Natural killer cell treated with Interleukin-12 subunit alpha and Interleukin-12 subunit beta and Interleukin-15 and Interleukin-18, amount 100 ng/mL, for 72 hours (primary cell): ENCODE measurements around the gene TMPRSS9. TPM values are rescaled to one million over a fixed set of nuclear protein-coding genes. Genes with fewer than 3 reads are reported as not detected.
"Not testable (repeated sequence)": the region's sequence is repeated elsewhere in the genome, so short reads cannot be mapped to it uniquely, and the experiment has no call there.

Experiments used
- ATAC-seq, 2 donors: fragments of 150-1000 bp; cut with Tn5 transposase in 1 of 2; sonication (Bioruptor Pico), chemical (Tn5 transposase) in 1 of 2; 2 replicates each; pipeline ENCODE4 v1.10.0; 2021
- DNase-seq: peaks from one replicate; pipeline ENCODE4 v3.0.0; 2022; ENCODE audit warnings: low spot score
- H3K27ac Mint-ChIP-seq, 2 donors: 1 replicate in 1 of 2; 2 replicates in 1 of 2; pipeline ENCODE4 v1.8.0; 2022; ENCODE audit warnings: mixed read lengths in 2 of 2, mild to moderate bottlenecking in 1 of 2, moderate library complexity in 1 of 2
- H3K27me3 Mint-ChIP-seq, 2 donors: 1 replicate in 1 of 2; 2 replicates in 1 of 2; pipeline ENCODE4 v1.8.0; 2022; ENCODE audit warnings: mixed read lengths in 2 of 2
- H3K36me3 Mint-ChIP-seq: one replicate; pipeline ENCODE4 v1.8.0; 2022; ENCODE audit warnings: mixed read lengths
- H3K4me1 Mint-ChIP-seq, 2 donors: 1 replicate in 1 of 2; 2 replicates in 1 of 2; pipeline ENCODE4 v1.8.0; 2022; ENCODE audit warnings: low read depth in 2 of 2, mixed read lengths in 2 of 2, mild to moderate bottlenecking in 1 of 2
- H3K4me3 Mint-ChIP-seq: one replicate; pipeline ENCODE4 v1.8.0; 2022; ENCODE audit warnings: mixed read lengths
- H3K9me3 Mint-ChIP-seq: 2 replicates; pipeline ENCODE4 v1.8.0; 2022; ENCODE audit warnings: mixed read lengths
- total RNA-seq, 2 donors: library from RNA; stranded (reverse); gene quantifications; one replicate each; pipeline ENCODE4 v1.2.3, GENCODE V29; 2022

The TMPRSS9 gene
- total RNA-seq, 2 donors from 2014 or later: not detected

DNA sequence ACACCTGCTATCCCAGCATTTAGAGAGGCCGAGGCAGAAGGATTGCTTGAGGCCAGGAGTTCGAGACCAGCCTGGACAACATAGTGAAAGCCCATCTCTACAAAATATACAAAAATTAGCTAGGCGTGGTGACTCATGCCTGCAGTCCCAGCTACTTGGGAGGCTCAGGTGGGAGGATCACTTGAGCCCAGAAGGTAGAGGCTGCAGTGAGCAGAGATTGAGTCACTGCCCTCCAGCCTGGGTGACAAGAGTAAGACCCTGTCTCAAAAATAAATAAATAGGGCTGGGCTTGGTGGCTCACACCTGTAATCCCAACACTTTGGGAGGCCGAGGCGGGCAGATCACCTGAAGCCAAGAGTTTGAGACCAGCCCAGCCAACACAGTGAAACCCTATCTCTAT, 103.6 kb downstream of the TMPRSS9 start:
- not testable (repeated sequence) for H3K36me3 Mint-ChIP-seq, H3K27me3 Mint-ChIP-seq, ATAC-seq, H3K4me3 Mint-ChIP-seq, H3K27ac Mint-ChIP-seq, DNase-seq, H3K4me1 Mint-ChIP-seq, H3K9me3 Mint-ChIP-seq

- Mint-ChIP-seq H3K27ac (no peak overlapping the region), H3K4me3 (no peak overlapping the region), H3K9me3 (no peaks in the 10 kb centered on the region), H3K4me1 (peaks cover 8 to 9% of the 10 kb centered on the region in 2 donors), H3K27me3 (no peaks in the 10 kb centered on the region), H3K36me3 (no peaks in the 10 kb centered on the region)
- no peak for ATAC-seq
- DNase-seq: no peak
These were observed 104.3 kb downstream of the TMPRSS9 start for GRCh38 chr19:2464389-2464788.

GRCh38 chr19:2468596-2468995, 108.5 kb downstream of the TMPRSS9 start:
- Mint-ChIP-seq H3K27me3 (no peaks in the 10 kb centered on the region), H3K4me1 (peaks cover 0 to 8% of the 10 kb centered on the region in 2 donors), H3K4me3 (no peak overlapping the region), H3K36me3 (no peaks in the 10 kb centered on the region), H3K9me3 (no peaks in the 10 kb centered on the region), H3K27ac (no peak overlapping the region)
- no peak for ATAC-seq
- no peak for DNase-seq

DNA sequence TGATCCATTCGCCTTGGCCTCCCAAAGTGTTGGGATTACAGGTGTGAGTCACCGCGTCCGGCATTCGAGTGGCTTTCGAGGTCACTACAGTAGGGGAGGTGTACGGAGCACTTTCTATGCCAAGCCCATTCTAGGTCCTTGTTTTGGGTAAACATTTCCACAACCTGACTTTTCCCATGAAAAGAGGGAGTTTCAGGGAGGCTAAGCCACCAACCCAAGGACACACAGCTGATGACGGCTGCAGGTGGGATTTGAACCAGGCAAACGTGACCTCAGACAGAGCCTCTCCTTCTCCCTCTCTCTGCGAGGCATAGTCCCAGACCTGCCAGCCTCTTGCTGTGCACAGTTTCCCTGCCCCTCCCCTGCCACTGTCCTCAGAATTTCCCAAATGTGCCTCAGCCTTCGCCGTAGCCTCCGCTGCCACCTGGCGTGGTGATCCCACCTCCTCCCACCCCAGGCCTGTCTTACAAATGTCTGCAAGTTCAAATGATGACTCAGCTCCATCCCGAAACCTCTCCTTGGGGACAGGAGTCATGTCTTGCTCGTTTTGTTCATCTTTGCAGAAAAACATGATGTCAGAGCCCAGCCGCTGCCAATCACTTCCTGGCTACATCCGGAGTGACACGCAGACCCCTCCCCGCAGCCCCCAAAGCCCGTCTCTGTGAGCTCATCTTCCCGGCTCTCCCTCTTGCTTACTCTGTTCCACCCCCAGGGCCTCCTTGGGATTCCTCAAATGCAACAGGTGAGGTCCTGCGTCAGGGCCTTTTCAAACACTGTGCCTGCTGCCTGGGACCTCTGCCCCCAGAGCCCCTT, 109.2 kb downstream of the TMPRSS9 start:
- Mint-ChIP-seq H3K27me3 (no peaks in the 10 kb centered on the region), H3K9me3 (no peaks in the 10 kb centered on the region), H3K4me3 (no peak overlapping the region), H3K27ac (no peak overlapping the region), H3K36me3 (no peaks in the 10 kb centered on the region), H3K4me1 (peaks cover 0 to 8% of the 10 kb centered on the region in 2 donors)
- peak in 1 of 2 donors; percentile 45 for ATAC-seq
- no peak for DNase-seq

GRCh38 chr19:2469915-2470200, 109.8 kb downstream of the TMPRSS9 start:
- not testable (repeated sequence) for H3K4me1 Mint-ChIP-seq, H3K4me3 Mint-ChIP-seq, DNase-seq, ATAC-seq, H3K9me3 Mint-ChIP-seq, H3K27me3 Mint-ChIP-seq, H3K36me3 Mint-ChIP-seq, H3K27ac Mint-ChIP-seq

DNA sequence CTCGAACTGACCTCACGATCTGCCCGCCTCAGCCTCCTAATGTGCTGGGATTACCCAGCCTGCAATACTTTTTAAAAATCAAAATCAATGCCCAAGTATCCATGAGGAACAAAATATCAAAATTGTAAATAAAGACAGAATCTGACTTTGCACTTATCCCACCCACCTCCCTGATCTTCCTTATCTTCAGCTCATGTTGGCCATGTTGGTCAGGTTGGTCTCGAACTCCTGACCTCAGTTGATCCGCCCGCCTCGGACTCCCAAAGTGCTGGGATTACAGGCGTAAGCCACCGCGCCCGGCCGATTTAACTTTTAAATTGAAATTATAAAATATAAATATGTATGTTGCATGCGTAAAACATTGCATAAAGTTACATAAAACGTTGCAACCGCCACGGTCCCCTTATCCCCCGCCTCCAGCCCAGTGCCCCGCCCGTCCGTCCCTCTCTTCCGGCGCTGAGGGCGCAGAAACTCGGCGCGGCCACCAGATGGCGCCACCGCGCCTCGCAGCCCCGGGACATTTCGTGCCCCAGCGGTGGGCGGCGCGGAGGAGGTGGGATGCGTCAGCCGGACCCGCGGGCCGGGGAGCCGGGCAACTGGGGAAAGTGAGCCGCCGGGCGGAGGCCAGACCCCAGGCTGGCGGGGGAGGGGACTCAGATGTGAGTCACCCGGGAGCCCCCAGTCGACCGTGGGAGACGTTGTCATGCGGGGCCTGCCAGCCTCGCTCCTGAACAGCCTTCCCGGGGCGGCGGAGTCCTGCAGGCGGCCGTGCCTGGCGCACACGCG, 114.4 kb downstream of the TMPRSS9 start:
- peak overlapping the region; percentile 99 for H3K4me3 Mint-ChIP-seq
- H3K9me3 Mint-ChIP-seq: no peaks in the 10 kb centered on the region
- DNase-seq: peak; percentile 96
- peaks cover 10 to 32% of the 10 kb centered on the region in 2 donors for H3K4me1 Mint-ChIP-seq
- no peaks in the 10 kb centered on the region for H3K27me3 Mint-ChIP-seq
- H3K27ac Mint-ChIP-seq: peak overlapping the region; percentile 90 to 99
- H3K36me3 Mint-ChIP-seq: peaks cover 28% of the 10 kb centered on the region
- peak; percentile 51 to 58 for ATAC-seq

DNA sequence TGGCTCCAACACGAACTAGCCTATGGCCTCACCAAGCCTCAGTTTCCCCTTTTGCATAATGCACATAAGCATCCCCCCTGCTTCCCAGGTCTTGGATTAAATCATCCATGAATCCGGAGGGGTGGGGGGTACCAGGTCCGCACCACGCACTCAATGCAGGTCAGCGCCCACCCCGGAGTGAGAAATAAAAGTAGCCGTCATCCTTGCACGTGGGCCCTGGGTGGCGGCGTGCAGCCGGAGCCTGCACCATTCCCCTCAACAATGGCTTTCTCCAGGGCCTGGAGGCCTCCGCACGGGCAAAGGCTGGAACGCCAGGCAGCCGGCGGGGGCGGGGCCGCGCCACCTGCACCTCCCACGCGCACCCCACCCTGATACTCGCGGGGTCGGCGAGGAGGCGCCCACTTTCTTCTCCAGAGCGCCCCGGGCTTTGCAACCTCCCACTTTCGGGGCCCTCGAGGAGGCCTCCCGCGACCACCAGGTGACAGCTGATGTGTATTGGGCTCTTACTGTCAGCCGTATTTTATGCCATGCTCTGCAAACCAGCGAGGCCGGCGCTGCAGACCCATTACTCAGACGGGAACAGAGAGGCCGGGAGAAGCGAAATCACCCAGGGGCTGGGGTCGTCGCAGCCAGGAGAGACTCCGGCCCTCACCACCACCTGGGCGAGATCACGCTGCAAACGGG, 115.1 kb downstream of the TMPRSS9 start:
- H3K4me3 Mint-ChIP-seq: peak overlapping the region; percentile 99
- H3K27me3 Mint-ChIP-seq: no peaks in the 10 kb centered on the region
- peak overlapping the region; percentile 90 to 99 for H3K27ac Mint-ChIP-seq
- peaks cover 10 to 35% of the 10 kb centered on the region in 2 donors for H3K4me1 Mint-ChIP-seq
- peaks cover 28% of the 10 kb centered on the region for H3K36me3 Mint-ChIP-seq
- DNase-seq: peak; percentile 79
- ATAC-seq: peak; percentile 0 to 17
- H3K9me3 Mint-ChIP-seq: no peaks in the 10 kb centered on the region

Other genes with a start within 250 kb of the TMPRSS9 start
- gene AP3D1, start 208.7 kb upstream of the TMPRSS9 start, total RNA-seq: 100 to 1,000 TPM; 126 to 191 TPM
- gene DOT1L, start 196.3 kb upstream of the TMPRSS9 start, total RNA-seq: 100 to 1,000 TPM; 108 to 190 TPM
- gene PLEKHJ1, start 123.9 kb upstream of the TMPRSS9 start, total RNA-seq: 10 to 100 TPM; 59.8 to 85.9 TPM
- gene SF3A2, start 123.4 kb upstream of the TMPRSS9 start, total RNA-seq: 100 to 1,000 TPM in 1 of 2 donors, 10 to 100 TPM in 1; 99.2 to 192 TPM
- gene AMH, start 110.9 kb upstream of the TMPRSS9 start, total RNA-seq: 1 to 10 TPM; 2.8 to 3.5 TPM
- under 1 TPM in 1 of 2 donors, not detected in 1; 0.73 TPM for gene JSRP1, start 103.8 kb upstream of the TMPRSS9 start, total RNA-seq
- 1 to 10 TPM; 2.4 to 8.2 TPM for gene PEAK3, start 78.1 kb upstream of the TMPRSS9 start, total RNA-seq
- under 1 TPM; 0.20 to 0.21 TPM for gene LINGO3, start 52.1 kb upstream of the TMPRSS9 start, total RNA-seq
- gene LSM7, start 31.7 kb upstream of the TMPRSS9 start, total RNA-seq: 100 to 1,000 TPM; 111 to 154 TPM
- gene SPPL2B, start 31.6 kb upstream of the TMPRSS9 start, total RNA-seq: 10 to 100 TPM; 41.3 to 97.6 TPM
- 100 to 1,000 TPM in 1 of 2 donors, 10 to 100 TPM in 1; 80.1 to 124 TPM for gene TIMM13, start 67.3 kb downstream of the TMPRSS9 start, total RNA-seq
- gene LMNB2, start 96.7 kb downstream of the TMPRSS9 start, total RNA-seq: 100 to 1,000 TPM in 1 of 2 donors, 10 to 100 TPM in 1; 74.9 to 165 TPM
- gene GADD45B, start 115.9 kb downstream of the TMPRSS9 start, total RNA-seq: 100 to 1,000 TPM; 233 to 784 TPM